GM12864 (cell line): ENCODE data around the gene MACROD2.

Experiments used
- DNase-seq: peaks from one replicate; pipeline ENCODE4 v3.0.0-alpha.2; 2011; ENCODE audit warnings: low read depth
- H3K4me3 ChIP-seq: 2 replicates; pipeline ENCODE4 v1.5.1; 2011; ENCODE audit warnings: mild to moderate bottlenecking, low read depth, low read length, control low read depth
- TF ChIP-seq, protein P1 (sequence below): IDR thresholded peaks from 2 replicates; pipeline ENCODE4 v1.5.1; 2011; ENCODE audit warnings: low read depth, mild to moderate bottlenecking, moderate library complexity, low read length, control low read depth, inconsistent platforms; ENCODE audit errors: missing control alignments

MACROD2 gene

DNA sequence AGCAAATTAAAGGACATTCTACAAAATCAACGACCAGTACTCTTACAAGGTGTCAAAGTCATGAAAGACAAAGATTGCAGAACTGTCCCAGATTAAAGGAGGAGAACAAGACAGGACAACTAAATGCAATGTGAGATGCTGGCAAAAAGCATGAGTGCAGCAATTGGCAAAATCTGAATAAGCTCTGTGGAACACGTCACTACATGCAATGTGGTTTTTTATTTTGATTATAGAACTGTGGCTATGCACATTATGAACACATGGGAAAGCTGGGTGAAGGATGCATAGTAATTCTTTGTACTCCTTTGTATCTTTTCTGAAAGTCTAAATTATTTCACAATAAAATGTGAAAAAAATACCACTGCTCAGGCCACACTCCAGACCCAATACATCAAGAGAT lies 2068.6 kb downstream of the MACROD2 start:
- TF ChIP-seq, protein P1, sequence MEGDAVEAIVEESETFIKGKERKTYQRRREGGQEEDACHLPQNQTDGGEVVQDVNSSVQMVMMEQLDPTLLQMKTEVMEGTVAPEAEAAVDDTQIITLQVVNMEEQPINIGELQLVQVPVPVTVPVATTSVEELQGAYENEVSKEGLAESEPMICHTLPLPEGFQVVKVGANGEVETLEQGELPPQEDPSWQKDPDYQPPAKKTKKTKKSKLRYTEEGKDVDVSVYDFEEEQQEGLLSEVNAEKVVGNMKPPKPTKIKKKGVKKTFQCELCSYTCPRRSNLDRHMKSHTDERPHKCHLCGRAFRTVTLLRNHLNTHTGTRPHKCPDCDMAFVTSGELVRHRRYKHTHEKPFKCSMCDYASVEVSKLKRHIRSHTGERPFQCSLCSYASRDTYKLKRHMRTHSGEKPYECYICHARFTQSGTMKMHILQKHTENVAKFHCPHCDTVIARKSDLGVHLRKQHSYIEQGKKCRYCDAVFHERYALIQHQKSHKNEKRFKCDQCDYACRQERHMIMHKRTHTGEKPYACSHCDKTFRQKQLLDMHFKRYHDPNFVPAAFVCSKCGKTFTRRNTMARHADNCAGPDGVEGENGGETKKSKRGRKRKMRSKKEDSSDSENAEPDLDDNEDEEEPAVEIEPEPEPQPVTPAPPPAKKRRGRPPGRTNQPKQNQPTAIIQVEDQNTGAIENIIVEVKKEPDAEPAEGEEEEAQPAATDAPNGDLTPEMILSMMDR, result no peak
- no peak overlapping the region for H3K4me3 ChIP-seq
- DNase-seq, result no peak

DNA sequence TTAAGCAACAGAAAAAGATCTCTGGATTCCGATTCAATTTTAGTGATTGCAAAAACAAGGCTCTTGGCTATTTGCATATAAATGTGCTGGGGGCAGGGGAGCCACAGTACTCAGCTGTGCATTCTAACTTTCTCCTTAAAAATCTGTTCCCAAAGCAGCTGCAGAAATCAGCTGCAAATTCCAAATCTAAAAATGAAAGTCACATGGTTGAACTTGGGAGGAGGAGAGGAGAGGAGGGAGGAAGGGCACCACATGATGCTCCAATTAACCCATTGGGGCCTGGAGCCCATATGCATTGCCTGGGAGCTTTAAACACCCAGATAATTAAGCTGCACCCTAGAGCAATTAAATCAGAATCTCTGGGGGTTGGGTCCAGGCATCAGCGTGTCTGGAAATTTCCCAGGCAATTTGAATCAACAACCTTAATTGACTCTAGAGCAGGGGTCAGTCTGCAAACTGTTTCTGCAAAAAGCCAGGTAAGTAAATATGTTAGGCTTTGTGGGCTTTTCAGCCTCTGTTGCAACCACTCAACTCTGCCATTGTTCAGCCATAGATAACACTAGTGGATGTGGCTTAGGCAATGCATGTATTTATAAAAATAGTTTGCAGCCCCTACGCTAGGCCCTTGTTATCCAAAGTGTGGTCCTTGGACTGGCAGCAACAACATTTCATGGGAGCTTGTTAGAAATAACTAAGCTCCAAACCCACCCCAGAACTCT lies 2069.8 kb downstream of the MACROD2 start:
- no peak overlapping the region for H3K4me3 ChIP-seq
- DNase-seq, result no peak
- TF ChIP-seq, protein P1, result no peak

DNA sequence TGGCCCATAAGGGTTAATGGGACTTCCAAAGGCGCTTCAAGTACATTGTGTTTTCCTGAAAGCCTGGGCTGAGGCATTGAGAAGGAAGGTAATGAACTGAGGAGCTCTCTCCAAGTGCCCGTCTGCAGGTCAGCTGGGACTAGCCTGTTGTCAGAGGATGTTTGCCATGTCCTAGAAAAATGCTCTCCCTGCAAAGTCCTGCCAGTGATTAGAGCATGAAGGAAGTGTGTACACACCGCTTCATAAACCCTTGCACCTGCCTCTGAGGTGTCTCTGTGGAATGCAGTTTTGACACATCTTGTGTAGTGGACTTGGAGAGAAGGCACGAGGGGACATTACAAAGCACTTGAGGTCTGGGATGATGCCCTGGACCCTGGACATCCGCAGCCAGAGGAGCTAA lies 2071.3 kb downstream of the MACROD2 start:
- no peak for DNase-seq
- TF ChIP-seq, protein P1, result no peak
- no peak overlapping the region for H3K4me3 ChIP-seq

DNA sequence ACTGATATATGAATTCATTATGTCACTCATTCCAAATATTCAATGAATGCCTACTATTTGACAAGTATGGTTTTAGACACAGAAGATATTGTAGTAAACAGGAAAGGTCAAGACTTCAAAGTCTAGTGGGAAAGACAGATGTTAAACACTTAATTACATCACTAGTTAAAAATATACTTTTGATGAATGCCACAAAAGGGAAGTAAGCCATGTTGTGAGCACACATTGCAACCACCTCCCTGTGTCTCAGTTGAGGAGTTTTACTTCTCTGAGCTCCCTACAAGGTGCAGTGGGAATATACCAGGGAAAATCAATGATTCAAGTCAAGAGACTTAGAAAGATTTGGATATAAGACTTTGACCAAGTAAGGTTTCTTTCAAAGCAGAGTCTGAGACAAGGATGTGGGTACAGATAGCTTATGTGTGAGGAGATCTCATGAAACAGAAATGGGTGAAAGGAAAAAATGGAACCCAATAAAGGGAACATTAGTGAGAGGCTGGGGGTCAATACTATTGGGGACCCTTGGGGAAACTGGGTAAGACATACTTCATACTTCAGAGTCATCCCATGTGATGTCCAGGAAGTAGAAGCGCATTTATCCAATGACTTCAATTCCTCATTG lies 2074.2 kb downstream of the MACROD2 start:
- H3K4me3 ChIP-seq, result no peak overlapping the region
- peak; percentile 7 for DNase-seq
- TF ChIP-seq, protein P1, result no peak

DNA sequence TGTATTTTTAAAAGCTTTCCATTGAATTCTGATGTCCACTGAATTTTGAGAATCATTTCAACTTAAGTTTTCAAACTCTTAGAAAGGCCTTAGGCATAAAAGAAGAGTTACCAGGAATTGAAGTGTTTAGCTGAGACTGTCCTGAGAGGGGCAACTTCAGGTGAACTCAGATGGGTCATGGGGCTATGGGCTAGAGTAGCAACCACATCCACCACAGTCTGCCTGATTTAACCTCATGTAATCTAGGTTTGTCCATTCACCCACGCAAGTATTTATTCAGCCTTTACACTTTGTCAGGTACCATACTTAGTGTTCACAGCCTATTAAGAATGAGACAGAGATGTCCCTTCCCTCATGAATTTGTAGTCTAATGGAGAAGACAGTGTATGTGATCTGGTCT lies 2076.9 kb downstream of the MACROD2 start:
- DNase-seq, result no peak
- no peak overlapping the region for H3K4me3 ChIP-seq
- TF ChIP-seq, protein P1, result no peak

DNA sequence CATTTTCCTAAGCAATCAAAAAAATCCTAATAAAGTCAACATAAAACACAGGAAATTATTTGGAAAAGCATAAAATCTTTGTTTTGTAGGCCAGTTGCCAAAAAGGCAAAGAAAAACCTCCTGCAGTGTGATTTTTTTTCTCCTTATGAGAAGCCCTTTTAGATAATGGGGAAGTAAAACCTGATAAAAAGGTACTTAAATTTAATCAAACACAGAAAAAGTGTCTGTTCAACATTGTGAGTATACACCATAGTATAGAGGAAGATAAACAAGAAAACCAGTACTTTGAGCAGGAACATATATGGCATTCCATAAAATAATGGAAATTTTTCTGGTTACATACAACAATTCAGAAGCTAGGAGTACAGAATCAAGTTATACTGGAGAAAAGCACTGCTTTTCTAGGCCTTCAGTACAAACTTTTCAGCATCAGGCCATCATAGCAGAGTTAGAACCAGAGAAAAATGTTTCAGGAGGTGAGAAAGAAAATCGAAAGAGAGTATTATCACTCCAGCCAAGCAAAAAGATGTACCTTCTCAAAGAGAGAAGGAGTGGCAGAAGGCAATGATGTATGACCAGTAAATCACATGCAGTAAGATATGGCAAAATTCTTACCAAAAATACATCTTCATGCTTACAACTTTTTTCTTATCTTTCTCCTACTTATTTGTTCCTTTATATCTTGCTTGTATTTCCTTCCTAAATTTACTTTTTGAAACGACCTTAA lies 2083.0 kb downstream of the MACROD2 start:
- TF ChIP-seq, protein P1, result no peak
- H3K4me3 ChIP-seq, result no peak overlapping the region
- no peak for DNase-seq

DNA sequence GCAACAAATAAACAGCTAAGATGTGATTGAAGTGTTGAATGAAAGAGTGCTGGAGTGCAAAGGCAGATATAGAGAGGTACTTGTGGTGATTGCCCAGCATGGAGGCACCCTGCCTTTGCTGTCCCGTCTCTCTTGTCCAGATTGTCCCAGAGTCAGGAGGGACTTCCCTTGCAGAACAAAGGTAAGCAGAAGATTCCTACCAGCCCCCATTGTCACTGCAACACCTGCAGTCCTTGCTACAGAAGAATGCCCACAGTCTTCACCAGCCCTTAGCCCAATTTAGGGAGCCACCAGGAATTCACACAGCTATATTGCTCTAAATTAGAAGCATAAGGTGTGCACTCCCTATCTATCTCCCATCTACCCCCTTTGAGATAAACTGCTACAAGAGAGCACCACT lies 2086.1 kb downstream of the MACROD2 start:
- TF ChIP-seq, protein P1, result no peak
- H3K4me3 ChIP-seq, result no peak overlapping the region
- no peak for DNase-seq
